ENCODE measurements around the gene LAMC3.

The LAMC3 gene

DNA sequence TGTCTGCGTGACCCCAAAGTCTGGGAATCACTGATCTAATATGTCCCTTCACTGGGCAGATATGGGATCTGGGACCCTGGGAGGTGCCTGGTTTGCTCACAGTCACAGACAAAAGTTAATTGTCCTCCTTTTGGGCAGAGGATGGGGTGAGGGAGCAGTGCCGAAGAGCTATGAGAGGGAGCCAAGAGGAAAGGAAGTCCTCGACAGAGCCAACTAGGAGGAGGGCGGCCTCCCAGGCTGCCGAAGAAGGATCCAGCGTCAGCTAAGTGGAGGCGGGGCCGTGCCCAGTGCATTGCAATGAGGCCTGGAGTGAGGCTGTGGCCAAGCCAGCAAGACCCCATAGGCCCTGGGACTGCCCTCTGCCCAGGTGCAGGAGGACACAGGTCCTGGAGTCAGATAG is 98.8 kb downstream of the LAMC3 start:
- TF ChIP-seq SNAI2 (CRISPR knock-in tag; IDR thresholded peaks at IDR 0.05): no peak
- no peak for TF ChIP-seq OSR1 (CRISPR knock-in tag; IDR thresholded peaks at IDR 0.05)
- TF ChIP-seq ARNTL (CRISPR knock-in tag; IDR thresholded peaks at IDR 0.05; ENCODE audit: borderline replicate concordance, low read depth): no peak
- TF ChIP-seq GLIS3 (CRISPR knock-in tag; IDR thresholded peaks at IDR 0.05): no peak
- no peak for TF ChIP-seq ESRRG (CRISPR knock-in tag; IDR thresholded peaks at IDR 0.05)
- TF ChIP-seq TOX (CRISPR knock-in tag; IDR thresholded peaks at IDR 0.05; ENCODE audit: borderline replicate concordance): no peak
- ATAC-seq: no peak

- ATAC-seq: no peak
Measured at GRCh38 chr9:131111186-131111853, 102.3 kb downstream of the LAMC3 start.

GRCh38 chr9:131111854-131112311 is 102.9 kb downstream of the LAMC3 start:
- TF ChIP-seq TCF4 (CRISPR knock-in tag; IDR thresholded peaks at IDR 0.05; ENCODE audit: borderline replicate concordance): no peak
- TF ChIP-seq, protein P1, sequence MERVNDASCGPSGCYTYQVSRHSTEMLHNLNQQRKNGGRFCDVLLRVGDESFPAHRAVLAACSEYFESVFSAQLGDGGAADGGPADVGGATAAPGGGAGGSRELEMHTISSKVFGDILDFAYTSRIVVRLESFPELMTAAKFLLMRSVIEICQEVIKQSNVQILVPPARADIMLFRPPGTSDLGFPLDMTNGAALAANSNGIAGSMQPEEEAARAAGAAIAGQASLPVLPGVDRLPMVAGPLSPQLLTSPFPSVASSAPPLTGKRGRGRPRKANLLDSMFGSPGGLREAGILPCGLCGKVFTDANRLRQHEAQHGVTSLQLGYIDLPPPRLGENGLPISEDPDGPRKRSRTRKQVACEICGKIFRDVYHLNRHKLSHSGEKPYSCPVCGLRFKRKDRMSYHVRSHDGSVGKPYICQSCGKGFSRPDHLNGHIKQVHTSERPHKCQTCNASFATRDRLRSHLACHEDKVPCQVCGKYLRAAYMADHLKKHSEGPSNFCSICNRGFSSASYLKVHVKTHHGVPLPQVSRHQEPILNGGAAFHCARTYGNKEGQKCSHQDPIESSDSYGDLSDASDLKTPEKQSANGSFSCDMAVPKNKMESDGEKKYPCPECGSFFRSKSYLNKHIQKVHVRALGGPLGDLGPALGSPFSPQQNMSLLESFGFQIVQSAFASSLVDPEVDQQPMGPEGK (CRISPR knock-in tag; IDR thresholded peaks at IDR 0.05; ENCODE audit: borderline replicate concordance): no peak
- no peak for TF ChIP-seq ZNF565 (CRISPR knock-in tag; conservative IDR thresholded peaks at IDR 0.05; ENCODE audit: low read depth)
- no peak for TF ChIP-seq SNAI2 (CRISPR knock-in tag; IDR thresholded peaks at IDR 0.05)
- TF ChIP-seq ZFP3 (CRISPR knock-in tag; IDR thresholded peaks at IDR 0.05): no peak
- no peak for TF ChIP-seq ZNF8 (CRISPR knock-in tag; IDR thresholded peaks at IDR 0.05)
- no peak for TF ChIP-seq TOX (CRISPR knock-in tag; IDR thresholded peaks at IDR 0.05; ENCODE audit: borderline replicate concordance)
- TF ChIP-seq ZFP30 (CRISPR knock-in tag; IDR thresholded peaks at IDR 0.05): no peak
- no peak for TF ChIP-seq CSDC2 (CRISPR knock-in tag; IDR thresholded peaks at IDR 0.05)
- TF ChIP-seq, protein P2, sequence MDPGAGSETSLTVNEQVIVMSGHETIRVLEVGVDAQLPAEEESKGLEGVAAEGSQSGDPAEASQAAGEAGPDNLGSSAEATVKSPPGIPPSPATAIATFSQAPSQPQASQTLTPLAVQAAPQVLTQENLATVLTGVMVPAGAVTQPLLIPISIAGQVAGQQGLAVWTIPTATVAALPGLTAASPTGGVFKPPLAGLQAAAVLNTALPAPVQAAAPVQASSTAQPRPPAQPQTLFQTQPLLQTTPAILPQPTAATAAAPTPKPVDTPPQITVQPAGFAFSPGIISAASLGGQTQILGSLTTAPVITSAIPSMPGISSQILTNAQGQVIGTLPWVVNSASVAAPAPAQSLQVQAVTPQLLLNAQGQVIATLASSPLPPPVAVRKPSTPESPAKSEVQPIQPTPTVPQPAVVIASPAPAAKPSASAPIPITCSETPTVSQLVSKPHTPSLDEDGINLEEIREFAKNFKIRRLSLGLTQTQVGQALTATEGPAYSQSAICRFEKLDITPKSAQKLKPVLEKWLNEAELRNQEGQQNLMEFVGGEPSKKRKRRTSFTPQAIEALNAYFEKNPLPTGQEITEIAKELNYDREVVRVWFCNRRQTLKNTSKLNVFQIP (CRISPR knock-in tag; IDR thresholded peaks at IDR 0.05; ENCODE audit: borderline replicate concordance, low read depth): no peak
- no peak for TF ChIP-seq ESRRG (CRISPR knock-in tag; IDR thresholded peaks at IDR 0.05)
- TF ChIP-seq ZC3H10 (CRISPR knock-in tag; IDR thresholded peaks at IDR 0.05): no peak
- TF ChIP-seq OSR1 (CRISPR knock-in tag; IDR thresholded peaks at IDR 0.05): no peak
- no peak for TF ChIP-seq ISL1 (CRISPR knock-in tag; IDR thresholded peaks at IDR 0.05)
- no peak for TF ChIP-seq RARB (CRISPR knock-in tag; IDR thresholded peaks at IDR 0.05)
- TF ChIP-seq CREB5 (CRISPR knock-in tag; IDR thresholded peaks at IDR 0.05; ENCODE audit: low read depth): no peak
- no peak for ATAC-seq

More at GRCh38 chr9:131111186-131111853, 102.3 kb downstream of the LAMC3 start:
- TF ChIP-seq ZFP3 (CRISPR knock-in tag; IDR thresholded peaks at IDR 0.05) (no peak), TOX (CRISPR knock-in tag; IDR thresholded peaks at IDR 0.05; ENCODE audit: borderline replicate concordance) (no peak), CREB5 (CRISPR knock-in tag; IDR thresholded peaks at IDR 0.05; ENCODE audit: low read depth) (no peak), ZNF565 (CRISPR knock-in tag; conservative IDR thresholded peaks at IDR 0.05; ENCODE audit: low read depth) (no peak), SNAI2 (CRISPR knock-in tag; IDR thresholded peaks at IDR 0.05) (no peak)

DNA sequence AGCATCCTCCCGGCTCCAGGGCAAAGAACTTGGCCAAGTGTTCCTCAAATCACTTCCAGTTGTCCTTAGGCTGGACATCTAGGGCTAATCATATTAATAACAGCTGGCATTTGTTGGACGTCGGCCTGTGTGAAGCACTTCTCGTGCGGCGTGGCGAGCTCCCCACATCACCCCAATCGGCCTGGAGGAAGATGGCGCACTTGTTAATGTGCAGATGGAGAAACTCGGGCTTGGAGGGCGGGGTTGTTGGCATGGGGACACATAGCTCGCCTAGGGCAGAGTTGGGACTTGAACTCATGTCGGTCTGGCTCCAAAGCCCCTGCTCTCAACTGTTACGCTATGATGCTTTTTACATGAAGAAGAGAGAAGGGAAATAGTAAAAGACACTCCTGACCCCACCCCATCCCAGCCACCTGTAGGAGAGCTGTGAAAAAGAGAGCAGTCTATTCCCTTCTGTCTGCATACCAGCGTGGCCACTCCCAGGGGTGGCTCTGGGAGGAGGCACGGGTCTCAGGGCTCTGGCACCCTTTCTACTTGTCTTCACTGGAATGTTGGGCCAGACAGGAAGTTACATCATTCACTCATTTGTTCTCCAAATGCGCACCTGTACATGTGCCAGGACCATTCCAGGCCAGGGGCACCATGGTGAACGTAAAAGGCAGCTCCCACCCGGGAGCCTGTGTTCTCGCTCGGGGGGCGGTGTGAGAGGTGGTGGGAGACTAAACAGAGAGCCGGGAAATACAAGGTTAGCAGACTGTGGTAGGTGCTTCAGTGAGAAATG is 103.6 kb downstream of the LAMC3 start:
- ATAC-seq: no peak
- no peak for TF ChIP-seq TCF4 (CRISPR knock-in tag; IDR thresholded peaks at IDR 0.05; ENCODE audit: borderline replicate concordance)
- no peak for TF ChIP-seq RARB (CRISPR knock-in tag; IDR thresholded peaks at IDR 0.05)
- TF ChIP-seq ARNTL (CRISPR knock-in tag; IDR thresholded peaks at IDR 0.05; ENCODE audit: borderline replicate concordance, low read depth): no peak
- TF ChIP-seq, protein P1 (CRISPR knock-in tag; IDR thresholded peaks at IDR 0.05; ENCODE audit: borderline replicate concordance): no peak
- no peak for TF ChIP-seq CSDC2 (CRISPR knock-in tag; IDR thresholded peaks at IDR 0.05)
- no peak for TF ChIP-seq CREB5 (CRISPR knock-in tag; IDR thresholded peaks at IDR 0.05; ENCODE audit: low read depth)
- no peak for TF ChIP-seq ZNF565 (CRISPR knock-in tag; conservative IDR thresholded peaks at IDR 0.05; ENCODE audit: low read depth)
- TF ChIP-seq, protein P2 (CRISPR knock-in tag; IDR thresholded peaks at IDR 0.05; ENCODE audit: borderline replicate concordance, low read depth): no peak
- no peak for TF ChIP-seq ZNF8 (CRISPR knock-in tag; IDR thresholded peaks at IDR 0.05)
- no peak for TF ChIP-seq TOX (CRISPR knock-in tag; IDR thresholded peaks at IDR 0.05; ENCODE audit: borderline replicate concordance)
- no peak for TF ChIP-seq OSR1 (CRISPR knock-in tag; IDR thresholded peaks at IDR 0.05)
